Suprapubic skin (tissue), 4 donors: Measurements from ENCODE around the gene AMBP. TPM values are rescaled to one million over a fixed set of nuclear protein-coding genes. Genes with fewer than 3 reads are reported as not detected.

Experiments
- DNase-seq, 2 donors: peaks; one replicate each; pipeline ENCODE4 v3.0.0-alpha.2; 2019; ENCODE audit warnings: low spot score in 2 of 2
- H3K27ac ChIP-seq: fragments of 200-600 bp; sonication (generic); one replicate; pipeline ENCODE4 v1.5.1; 2019
- H3K27me3 ChIP-seq: fragments of 200-600 bp; sonication (generic); one replicate; pipeline ENCODE4 v1.5.1; 2019
- H3K36me3 ChIP-seq: fragments of 200-600 bp; sonication (generic); one replicate; pipeline ENCODE4 v1.5.1; 2019
- H3K4me1 ChIP-seq: fragments of 200-600 bp; sonication (generic); one replicate; pipeline ENCODE4 v1.5.1; 2019
- H3K4me3 ChIP-seq: fragments of 200-600 bp; sonication (generic); one replicate; pipeline ENCODE4 v1.5.1; 2019; ENCODE audit warnings: mild to moderate bottlenecking
- H3K9me3 ChIP-seq: fragments of 200-600 bp; sonication (generic); one replicate; pipeline ENCODE4 v1.5.1; 2019
- CTCF ChIP-seq, 2 donors: fragments of 200-600 bp in 1 of 2; fragments of 450-650 bp in 1 of 2; sonication (generic) in 1 of 2; IDR thresholded peaks; one replicate each; pipeline ENCODE4 v1.5.1; 2016 to 2019; ENCODE audit warnings: antibody characterized with exemption in 2 of 2, mild to moderate bottlenecking in 1 of 2, moderate library complexity in 1 of 2
- EP300 ChIP-seq: sonication (generic); formaldehyde crosslinking; IDR thresholded peaks from one replicate; pipeline ENCODE4 v1.6.1; 2017; ENCODE audit warnings: antibody characterized with exemption
- POLR2A ChIP-seq, 2 donors: fragments of 450-650 bp; IDR thresholded peaks; one replicate each; pipeline ENCODE4 v1.6.1; 2017; ENCODE audit warnings: antibody characterized with exemption in 2 of 2, mild to moderate bottlenecking in 2 of 2, moderate library complexity in 2 of 2
- POLR2AphosphoS5 ChIP-seq, 3 donors: sonication (generic); formaldehyde crosslinking; IDR thresholded peaks; one replicate each; pipeline ENCODE4 v1.6.1; 2017; ENCODE audit warnings: antibody characterized with exemption in 3 of 3
- WGBS: methylation state at CpG from one replicate; pipeline ENCODE4 v1.1.5; 2018; 5-methylcytosine and 5-hydroxymethylcytosine counted together
- total RNA-seq, 4 donors: library from RNA; depleted of rRNA; stranded (reverse); fragments of >200 nt; gene quantifications; one replicate each; pipeline ENCODE4 v1.1.0, GENCODE V29; 2016

AMBP gene
- total RNA-seq, 4 donors from 2014 or later, result 3.6 TPM; not detected in 3

- Histone ChIP-seq H3K4me1 (peaks cover 16% of the 10 kb centered on the region), H3K27me3 (peaks cover 14% of the 10 kb centered on the region), H3K27ac (no peak overlapping the region), H3K9me3 (no peaks in the 10 kb centered on the region), H3K4me3 (no peak overlapping the region), H3K36me3 (no peaks in the 10 kb centered on the region)
- DNase-seq, result no peak
- no peak for TF ChIP-seq EP300
- TF ChIP-seq POLR2AphosphoS5 (IDR thresholded peaks at IDR 0.05), result no peak
- TF ChIP-seq CTCF (IDR thresholded peaks at IDR 0.05), result no peak
- TF ChIP-seq POLR2A (IDR thresholded peaks at IDR 0.05), result no peak
Observed at GRCh38 chr9:114102484-114102883, 24.4 kb upstream of the AMBP start.

- peaks cover 17% of the 10 kb centered on the region for H3K4me1 ChIP-seq
- no peak for TF ChIP-seq EP300
- TF ChIP-seq POLR2A (IDR thresholded peaks at IDR 0.05), result no peak
- no peak for TF ChIP-seq CTCF (IDR thresholded peaks at IDR 0.05)
- no peak for TF ChIP-seq POLR2AphosphoS5 (IDR thresholded peaks at IDR 0.05)
- H3K9me3 ChIP-seq, result no peaks in the 10 kb centered on the region
- no peak overlapping the region for H3K4me3 ChIP-seq
- WGBS, result 76% methylated on average over 1 of the region's 1 CpG
- no peak overlapping the region for H3K27ac ChIP-seq
- H3K36me3 ChIP-seq, result no peaks in the 10 kb centered on the region
- H3K27me3 ChIP-seq, result peaks cover 15% of the 10 kb centered on the region
- no peak for DNase-seq
Observed at GRCh38 chr9:114100536-114100935, 22.4 kb upstream of the AMBP start.

- no peak overlapping the region for H3K4me3 ChIP-seq
- TF ChIP-seq POLR2A (IDR thresholded peaks at IDR 0.05), result no peak
- TF ChIP-seq POLR2AphosphoS5 (IDR thresholded peaks at IDR 0.05), result no peak
- no peak for TF ChIP-seq EP300
- TF ChIP-seq CTCF (IDR thresholded peaks at IDR 0.05), result no peak
- 91% methylated on average over 1 of the region's 2 CpGs for WGBS
- peaks cover 15% of the 10 kb centered on the region for H3K27me3 ChIP-seq
- no peaks in the 10 kb centered on the region for H3K9me3 ChIP-seq
- peaks cover 17% of the 10 kb centered on the region for H3K4me1 ChIP-seq
- no peaks in the 10 kb centered on the region for H3K36me3 ChIP-seq
- no peak overlapping the region for H3K27ac ChIP-seq
- DNase-seq, result peak in 1 of 2 donors; percentile 35
Observed at GRCh38 chr9:114099669-114100270, 21.7 kb upstream of the AMBP start.

- Histone ChIP-seq H3K27me3 (peaks cover 15% of the 10 kb centered on the region), H3K36me3 (no peaks in the 10 kb centered on the region), H3K4me1 (peaks cover 17% of the 10 kb centered on the region), H3K4me3 (peak within 1 kb of the TSS; percentile 50), H3K9me3 (no peaks in the 10 kb centered on the region), H3K27ac (no peak within 1 kb of the TSS)
- TF ChIP-seq POLR2A (IDR thresholded peaks at IDR 0.05), result no peak
- TF ChIP-seq POLR2AphosphoS5 (IDR thresholded peaks at IDR 0.05), result no peak
- no peak for TF ChIP-seq EP300
- no peak for TF ChIP-seq CTCF (IDR thresholded peaks at IDR 0.05)
- WGBS, result 43% methylated on average over 31 of the region's 32 CpGs
- DNase-seq, result peak; percentile 60 to 69
Observed at GRCh38 chr9:114098936-114099668, 21.0 kb upstream of the AMBP start, which contains the start of gene KIF12. Gene KIF12, minus strand, starts transcription at chr9:114099292. Its CDS starts 16 bp downstream, at chr9:114099276.
